Thyroid gland (tissue), 4 donors: ENCODE results near the gene DRC1. TPM values are rescaled to one million over a fixed set of nuclear protein-coding genes. Genes with fewer than 3 reads are reported as not detected.
"Not testable (repeated sequence)": the region's sequence is repeated elsewhere in the genome, so short reads cannot be mapped to it uniquely, and the experiment has no call there.

Experiments
- DNase-seq, 2 donors: peaks; one replicate each; pipeline ENCODE4 v3.0.0-alpha.2; 2019
- H3K27ac ChIP-seq, 3 donors: fragments of 200-600 bp; sonication (generic); 1 replicate in 2 of 3; 2 replicates in 1 of 3; pipeline ENCODE4 v1.5.1; 2016 to 2019; ENCODE audit warnings: mild to moderate bottlenecking in 1 of 3, moderate library complexity in 1 of 3
- H3K27me3 ChIP-seq: fragments of 200-600 bp; sonication (generic); one replicate; pipeline ENCODE4 v1.5.1; 2019
- H3K36me3 ChIP-seq, 2 donors: fragments of 200-600 bp; sonication (generic); one replicate each; pipeline ENCODE4 v1.5.1; 2016 to 2019
- H3K4me1 ChIP-seq, 2 donors: fragments of 200-600 bp; sonication (generic); one replicate each; pipeline ENCODE4 v1.5.1; 2017 to 2019
- H3K4me3 ChIP-seq, 3 donors: fragments of 200-600 bp; sonication (generic); replicated peaks in 1 of 3; 1 replicate in 2 of 3; 2 replicates in 1 of 3; pipeline ENCODE4 v1.5.1; 2016; ENCODE audit warnings: mild to moderate bottlenecking in 1 of 3
- H3K9me3 ChIP-seq: fragments of 200-600 bp; sonication (generic); one replicate; pipeline ENCODE4 v1.5.1; 2017
- CTCF ChIP-seq, 6 experiments: fragments of 200-600 bp in 3 of 6; fragments of 450-650 bp in 3 of 6; sonication (generic) in 3 of 6; IDR thresholded peaks; one replicate each; pipeline ENCODE4 v1.5.1; 2016 to 2019; ENCODE audit warnings: antibody characterized with exemption in 6 of 6, mild to moderate bottlenecking in 2 of 6, inconsistent platforms in 1 of 6, moderate library complexity in 1 of 6
- POLR2A ChIP-seq, 2 donors: fragments of 450-650 bp; IDR thresholded peaks; one replicate each; pipeline ENCODE4 v1.6.1; 2017; ENCODE audit warnings: antibody characterized with exemption in 2 of 2, mild to moderate bottlenecking in 2 of 2, moderate library complexity in 1 of 2
- WGBS, 2 donors: methylation state at CpG; one replicate each; pipeline ENCODE4 v1.1.5; 2017; 5-methylcytosine and 5-hydroxymethylcytosine counted together
- intact Hi-C: fragments of 100-400 bp; cut with DNase I; formaldehyde crosslinking; loops from one replicate; pipeline ENCODE4 v1.15.1; 2023
- total RNA-seq, 4 donors: library from RNA; depleted of rRNA; stranded (reverse); fragments of >200 nt; gene quantifications; one replicate each; pipeline ENCODE4 v1.2.3, GENCODE V29; 2016

The DRC1 gene
- total RNA-seq, 4 donors from 2014 or later, result not detected

- intact Hi-C loops, result no loop called here
- no peak for DNase-seq
- WGBS, 2 donors, result 94 to 95% methylated on average over 5 of the region's 5 CpGs
- Histone ChIP-seq H3K9me3 (no peaks in the 10 kb centered on the region), H3K36me3 (peaks cover 0 to 4% of the 10 kb centered on the region in 2 donors), H3K4me3 (no peak overlapping the region), H3K27me3 (no peaks in the 10 kb centered on the region), H3K4me1 (no peaks in the 10 kb centered on the region), H3K27ac (no peak overlapping the region)
- TF ChIP-seq CTCF (IDR thresholded peaks at IDR 0.05), result no peak
Measured at GRCh38 chr2:26366957-26367356, 34.8 kb upstream of the DRC1 start.

GRCh38 chr2:26369664-26370063 lies 32.1 kb upstream of the DRC1 start:
- WGBS, 2 donors, result 55 to 78% methylated on average over 2 of the region's 2 CpGs
- intact Hi-C loops, DNase-seq, H3K27me3 ChIP-seq, H3K4me1 ChIP-seq, H3K27ac ChIP-seq, H3K36me3 ChIP-seq, H3K4me3 ChIP-seq, H3K9me3 ChIP-seq: not testable (repeated sequence)

GRCh38 chr2:26370909-26371308 lies 30.8 kb upstream of the DRC1 start:
- H3K36me3 ChIP-seq, H3K4me3 ChIP-seq, H3K4me1 ChIP-seq, H3K27ac ChIP-seq, H3K27me3 ChIP-seq, H3K9me3 ChIP-seq, DNase-seq, intact Hi-C loops: not testable (repeated sequence)
- no CpG with 5 or more reads among the region's 31 CpGs for whole genome bisulfite sequencing, 2 donors

GRCh38 chr2:26376799-26377198 lies 24.9 kb upstream of the DRC1 start:
- 96 to 100% methylated on average over 1 of the region's 1 CpG for WGBS, 2 donors
- Histone ChIP-seq H3K4me1 (peaks cover 0 to 8% of the 10 kb centered on the region in 2 donors), H3K4me3 (no peak overlapping the region), H3K36me3 (no peaks in the 10 kb centered on the region), H3K27me3 (no peaks in the 10 kb centered on the region), H3K27ac (no peak overlapping the region), H3K9me3 (no peaks in the 10 kb centered on the region)
- intact Hi-C loops, result no loop called here
- no peak for TF ChIP-seq CTCF (IDR thresholded peaks at IDR 0.05)
- TF ChIP-seq POLR2A (IDR thresholded peaks at IDR 0.05), result no peak
- DNase-seq, result no peak

- intact Hi-C loops, result no loop called here
- no peaks in the 10 kb centered on the region for H3K9me3 ChIP-seq
- H3K4me1 ChIP-seq, result peaks cover 0 to 10% of the 10 kb centered on the region in 2 donors
- DNase-seq, result no peak
- no peaks in the 10 kb centered on the region for H3K27me3 ChIP-seq
- no peak overlapping the region for H3K4me3 ChIP-seq
- no peak for TF ChIP-seq POLR2A (IDR thresholded peaks at IDR 0.05)
- no peak for TF ChIP-seq CTCF (IDR thresholded peaks at IDR 0.05)
- no peak overlapping the region for H3K27ac ChIP-seq
- H3K36me3 ChIP-seq, result no peaks in the 10 kb centered on the region
- WGBS, 2 donors, result 91% methylated on average over 2 of the region's 2 CpGs
Measured at GRCh38 chr2:26380281-26380680, 21.4 kb upstream of the DRC1 start.

GRCh38 chr2:26382564-26382963 lies 19.2 kb upstream of the DRC1 start:
- Histone ChIP-seq H3K27ac (peak overlapping the region; percentile 18 to 41 (median 41)), H3K4me1 (peaks cover 0 to 10% of the 10 kb centered on the region in 2 donors), H3K27me3 (no peaks in the 10 kb centered on the region), H3K4me3 (no peak overlapping the region), H3K36me3 (no peaks in the 10 kb centered on the region), H3K9me3 (no peaks in the 10 kb centered on the region)
- 35 to 51% methylated on average over 3 of the region's 3 CpGs for WGBS, 2 donors
- intact Hi-C loops, result no loop called here
- DNase-seq, result peak; percentile 55 to 60
- TF ChIP-seq CTCF (IDR thresholded peaks at IDR 0.05), result no peak
- no peak for TF ChIP-seq POLR2A (IDR thresholded peaks at IDR 0.05)
